HepG2 (cell line): Measurements from ENCODE around the gene RASGRP2. TPM values are rescaled to one million over a fixed set of nuclear protein-coding genes. Genes with fewer than 3 reads are reported as not detected.
A peak's percentile ranks its signal among the peaks of the same experiment; 100 is the strongest.

Source experiments
- CENPT ChIP-seq: sonication (generic); formaldehyde crosslinking; IDR thresholded peaks from 2 replicates; pipeline ENCODE4 v1.8.0; 2022; ENCODE audit warnings: low read depth, mild to moderate bottlenecking, moderate library complexity, missing genetic modification reagents
- FOSL2 ChIP-seq: sonication (generic); formaldehyde crosslinking; IDR thresholded peaks from 2 replicates; pipeline ENCODE4 v1.4.0; 2020; ENCODE audit warnings: missing genetic modification reagents
- GATAD1 ChIP-seq: IDR thresholded peaks from 2 replicates; pipeline ENCODE4 v1.6.1; 2016; ENCODE audit warnings: missing genetic modification reagents, missing compliant biosample characterization
- HNF4G ChIP-seq, 2 experiments: sonication (generic) in 1 of 2; formaldehyde crosslinking in 1 of 2; IDR thresholded peaks; 2 replicates each; pipeline versions ENCODE4 v1.4.0 to v1.6.1; 2011 to 2020; ENCODE audit warnings: borderline replicate concordance in 2 of 2, low read depth in 2 of 2, mild to moderate bottlenecking in 2 of 2, low read length in 1 of 2, missing genetic modification reagents in 1 of 2, moderate library complexity in 1 of 2
- IRF2 ChIP-seq: IDR thresholded peaks from 2 replicates; pipeline ENCODE4 v1.6.1; 2018; ENCODE audit warnings: missing genetic modification reagents, missing compliant biosample characterization
- MAFK ChIP-seq, 2 experiments: IDR thresholded peaks in 1 of 2; conservative IDR thresholded peaks in 1 of 2; 2 replicates each; pipeline ENCODE4 v1.6.1; 2011; ENCODE audit warnings: improper control_type of control experiment in 2 of 2, low read length in 2 of 2
- MIER2 ChIP-seq: IDR thresholded peaks from 2 replicates; pipeline ENCODE4 v1.6.1; 2016; ENCODE audit warnings: missing biosample characterization, missing genetic modification reagents
- MIXL1 ChIP-seq: IDR thresholded peaks from 2 replicates; pipeline ENCODE4 v1.6.1; 2016
- NONO ChIP-seq, 2 experiments: fragments of 450-650 bp in 1 of 2; sonication (generic) in 1 of 2; formaldehyde crosslinking in 1 of 2; IDR thresholded peaks in 1 of 2; conservative IDR thresholded peaks in 1 of 2; 2 replicates each; pipeline versions ENCODE4 v1.6.1 to v1.8.0; 2017 to 2022; ENCODE audit warnings: mild to moderate bottlenecking in 1 of 2, missing genetic modification reagents in 1 of 2, moderate library complexity in 1 of 2
- NR2F2 ChIP-seq: IDR thresholded peaks from 2 replicates; pipeline ENCODE4 v1.6.1; 2012; ENCODE audit warnings: low read depth, inconsistent platforms, borderline replicate concordance
- TAF15 ChIP-seq: fragments of 200-400 bp; formaldehyde crosslinking; IDR thresholded peaks from one replicate; pipeline ENCODE4 v1.6.1; 2018; ENCODE audit warnings: mild to moderate bottlenecking, low read depth, low read length; ENCODE audit not compliant: poor library complexity, severe bottlenecking
- ZNF121 ChIP-seq: sonication (generic); formaldehyde crosslinking; IDR thresholded peaks from 2 replicates; pipeline ENCODE4 v1.5.0; 2020; ENCODE audit warnings: mild to moderate bottlenecking, missing genetic modification reagents
- ZNF317 ChIP-seq: sonication (generic); formaldehyde crosslinking; IDR thresholded peaks from 2 replicates; pipeline ENCODE4 v1.5.0; 2020; ENCODE audit warnings: mild to moderate bottlenecking, missing genetic modification reagents
- ZNF724P ChIP-seq: sonication (generic); formaldehyde crosslinking; IDR thresholded peaks from 2 replicates; pipeline ENCODE4 v1.8.0; 2022; ENCODE audit warnings: missing genetic modification reagents, borderline replicate concordance
- ZNF781 ChIP-seq: sonication (generic); formaldehyde crosslinking; IDR thresholded peaks from 2 replicates; pipeline ENCODE4 v1.5.1; 2020; ENCODE audit warnings: borderline replicate concordance, mild to moderate bottlenecking, missing genetic modification reagents; ENCODE audit errors: not compliant biosample characterization
- polyA plus RNA-seq, 8 experiments: library from polyadenylated mRNA; depleted of rRNA in 3 of 8; stranded (reverse) in 7 of 8; unstranded in 1 of 8; fragments of >200 nt; fragmentation: Illumina TruSeq in 4 of 8; extraction: Trizol in 4 of 8; gene quantifications; 2 replicates each; pipeline versions ENCODE4 v1.2.1 to v1.2.3, GENCODE V29; 2011 to 2016; ENCODE audit warnings: low read depth in 4 of 8, missing spikeins in 1 of 8, mixed read lengths in 1 of 8; ENCODE audit not compliant: insufficient read depth in 1 of 8
- total RNA-seq, 5 experiments: library from RNA; depleted of rRNA; stranded (reverse); fragments of >200 nt; fragmentation: Illumina TruSeq; extraction: Trizol; gene quantifications; 2 replicates each; pipeline ENCODE4 v1.2.3, GENCODE V29; 2016; ENCODE audit warnings: low read depth in 1 of 5
- TF ChIP-seq, protein P1 (sequence below), 2 experiments: IDR thresholded peaks; 2 replicates each; pipeline ENCODE4 v1.6.1; 2011 to 2012; ENCODE audit warnings: low read length in 2 of 2, borderline replicate concordance in 1 of 2, low read depth in 1 of 2, mild to moderate bottlenecking in 1 of 2, moderate library complexity in 1 of 2
- TF ChIP-seq, protein P2 (sequence below): sonication (generic); formaldehyde crosslinking; IDR thresholded peaks from 2 replicates; pipeline ENCODE4 v1.4.0; 2020; ENCODE audit warnings: missing genetic modification reagents
- TF ChIP-seq, protein P3 (sequence below): sonication (generic); formaldehyde crosslinking; IDR thresholded peaks from 2 replicates; pipeline ENCODE4 v1.5.0; 2020; ENCODE audit warnings: missing genetic modification reagents

The RASGRP2 gene
- total and polyA plus RNA-seq, 2 of the 13 experiments (the other 11 are each of a cell fraction or from before 2014, with no cell fraction given), result 0.61 TPM; not detected in 1

DNA sequence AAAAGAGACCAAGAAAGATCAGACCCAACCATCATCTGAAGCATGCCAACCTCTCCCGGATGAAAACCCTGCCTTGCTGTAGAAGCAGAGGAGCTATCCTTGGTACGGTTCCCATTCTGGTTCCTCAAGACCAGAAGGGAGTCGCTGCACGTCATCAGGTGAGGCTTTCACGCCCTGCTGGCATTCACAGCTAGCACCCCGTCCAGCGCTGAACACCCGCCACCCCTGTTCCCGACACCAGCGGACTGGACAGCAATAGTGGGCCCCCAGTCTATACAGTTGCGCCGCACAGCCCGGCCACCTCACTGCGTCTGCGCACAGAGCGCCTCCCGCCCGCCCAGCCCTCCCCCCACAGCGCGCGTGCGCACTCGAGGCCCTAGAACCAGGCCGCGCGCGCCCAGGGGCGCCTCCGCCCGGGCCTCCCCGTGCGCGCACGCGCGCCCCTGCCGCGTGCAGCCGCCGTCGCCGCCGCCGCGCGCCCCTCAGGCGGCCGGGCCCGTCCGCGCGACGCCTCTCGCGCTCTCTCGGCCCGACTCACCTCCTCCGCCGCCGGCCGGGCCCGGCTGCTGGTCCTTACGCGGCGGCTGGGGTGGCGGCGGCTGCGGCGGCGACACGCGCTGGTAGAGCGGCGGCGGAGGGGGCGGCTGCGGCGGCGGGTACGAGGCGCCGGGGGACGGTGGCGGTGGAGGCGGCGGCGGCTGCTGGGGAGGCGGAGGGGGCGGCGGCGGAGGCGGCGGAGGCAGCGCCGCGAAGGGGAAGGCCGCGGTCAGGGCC lies 33.7 kb upstream of the RASGRP2 start (continued):
- TF ChIP-seq TAF15 (no peak), ZNF121 (peak; percentile 62; the same call in 1 of the 2 replicates), ZNF317 (CRISPR knock-in tag) (no peak), GATAD1 (CRISPR knock-in tag) (0 out of 2 replicates have a peak, but pooled peaks have one; percentile 44), IRF2 (CRISPR knock-in tag) (no peak), CENPT (CRISPR knock-in tag) (no peak), MIER2 (peak; percentile 67; the same call in 1 of the 2 replicates), NR2F2 (no peak), HNF4G (IDR thresholded peaks at IDR 0.05; ENCODE audit: borderline replicate concordance, low read depth, low read length) (no peak), HNF4G (CRISPR knock-in tag; IDR thresholded peaks at IDR 0.05; ENCODE audit: borderline replicate concordance, low read depth) (no peak), ZNF724P (CRISPR knock-in tag) (no peak), NONO (IDR thresholded peaks at IDR 0.05) (no peak), NONO (CRISPR knock-in tag; conservative IDR thresholded peaks at IDR 0.05) (no peak), FOSL2 (CRISPR knock-in tag) (0 out of 2 replicates have a peak, but pooled peaks have one; percentile 6), ZNF781 (CRISPR knock-in tag) (no peak), MAFK (conservative IDR thresholded peaks at IDR 0.05 in 1 of 2, IDR thresholded peaks at IDR 0.05 in 1 of 2; ENCODE audit: low read length in 2 of 2) (no peak), MIXL1 (CRISPR knock-in tag) (no peak)
- TF ChIP-seq, protein P1, sequence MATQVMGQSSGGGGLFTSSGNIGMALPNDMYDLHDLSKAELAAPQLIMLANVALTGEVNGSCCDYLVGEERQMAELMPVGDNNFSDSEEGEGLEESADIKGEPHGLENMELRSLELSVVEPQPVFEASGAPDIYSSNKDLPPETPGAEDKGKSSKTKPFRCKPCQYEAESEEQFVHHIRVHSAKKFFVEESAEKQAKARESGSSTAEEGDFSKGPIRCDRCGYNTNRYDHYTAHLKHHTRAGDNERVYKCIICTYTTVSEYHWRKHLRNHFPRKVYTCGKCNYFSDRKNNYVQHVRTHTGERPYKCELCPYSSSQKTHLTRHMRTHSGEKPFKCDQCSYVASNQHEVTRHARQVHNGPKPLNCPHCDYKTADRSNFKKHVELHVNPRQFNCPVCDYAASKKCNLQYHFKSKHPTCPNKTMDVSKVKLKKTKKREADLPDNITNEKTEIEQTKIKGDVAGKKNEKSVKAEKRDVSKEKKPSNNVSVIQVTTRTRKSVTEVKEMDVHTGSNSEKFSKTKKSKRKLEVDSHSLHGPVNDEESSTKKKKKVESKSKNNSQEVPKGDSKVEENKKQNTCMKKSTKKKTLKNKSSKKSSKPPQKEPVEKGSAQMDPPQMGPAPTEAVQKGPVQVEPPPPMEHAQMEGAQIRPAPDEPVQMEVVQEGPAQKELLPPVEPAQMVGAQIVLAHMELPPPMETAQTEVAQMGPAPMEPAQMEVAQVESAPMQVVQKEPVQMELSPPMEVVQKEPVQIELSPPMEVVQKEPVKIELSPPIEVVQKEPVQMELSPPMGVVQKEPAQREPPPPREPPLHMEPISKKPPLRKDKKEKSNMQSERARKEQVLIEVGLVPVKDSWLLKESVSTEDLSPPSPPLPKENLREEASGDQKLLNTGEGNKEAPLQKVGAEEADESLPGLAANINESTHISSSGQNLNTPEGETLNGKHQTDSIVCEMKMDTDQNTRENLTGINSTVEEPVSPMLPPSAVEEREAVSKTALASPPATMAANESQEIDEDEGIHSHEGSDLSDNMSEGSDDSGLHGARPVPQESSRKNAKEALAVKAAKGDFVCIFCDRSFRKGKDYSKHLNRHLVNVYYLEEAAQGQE (IDR thresholded peaks at IDR 0.05; ENCODE audit: borderline replicate concordance in 1 of 2, low read depth in 1 of 2, low read length in 2 of 2), result peak; percentile 9 to 68
- TF ChIP-seq, protein P2, sequence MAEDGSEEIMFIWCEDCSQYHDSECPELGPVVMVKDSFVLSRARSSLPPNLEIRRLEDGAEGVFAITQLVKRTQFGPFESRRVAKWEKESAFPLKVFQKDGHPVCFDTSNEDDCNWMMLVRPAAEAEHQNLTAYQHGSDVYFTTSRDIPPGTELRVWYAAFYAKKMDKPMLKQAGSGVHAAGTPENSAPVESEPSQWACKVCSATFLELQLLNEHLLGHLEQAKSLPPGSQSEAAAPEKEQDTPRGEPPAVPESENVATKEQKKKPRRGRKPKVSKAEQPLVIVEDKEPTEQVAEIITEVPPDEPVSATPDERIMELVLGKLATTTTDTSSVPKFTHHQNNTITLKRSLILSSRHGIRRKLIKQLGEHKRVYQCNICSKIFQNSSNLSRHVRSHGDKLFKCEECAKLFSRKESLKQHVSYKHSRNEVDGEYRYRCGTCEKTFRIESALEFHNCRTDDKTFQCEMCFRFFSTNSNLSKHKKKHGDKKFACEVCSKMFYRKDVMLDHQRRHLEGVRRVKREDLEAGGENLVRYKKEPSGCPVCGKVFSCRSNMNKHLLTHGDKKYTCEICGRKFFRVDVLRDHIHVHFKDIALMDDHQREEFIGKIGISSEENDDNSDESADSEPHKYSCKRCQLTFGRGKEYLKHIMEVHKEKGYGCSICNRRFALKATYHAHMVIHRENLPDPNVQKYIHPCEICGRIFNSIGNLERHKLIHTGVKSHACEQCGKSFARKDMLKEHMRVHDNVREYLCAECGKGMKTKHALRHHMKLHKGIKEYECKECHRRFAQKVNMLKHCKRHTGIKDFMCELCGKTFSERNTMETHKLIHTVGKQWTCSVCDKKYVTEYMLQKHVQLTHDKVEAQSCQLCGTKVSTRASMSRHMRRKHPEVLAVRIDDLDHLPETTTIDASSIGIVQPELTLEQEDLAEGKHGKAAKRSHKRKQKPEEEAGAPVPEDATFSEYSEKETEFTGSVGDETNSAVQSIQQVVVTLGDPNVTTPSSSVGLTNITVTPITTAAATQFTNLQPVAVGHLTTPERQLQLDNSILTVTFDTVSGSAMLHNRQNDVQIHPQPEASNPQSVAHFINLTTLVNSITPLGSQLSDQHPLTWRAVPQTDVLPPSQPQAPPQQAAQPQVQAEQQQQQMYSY (CRISPR knock-in tag), result no peak
- TF ChIP-seq, protein P3, sequence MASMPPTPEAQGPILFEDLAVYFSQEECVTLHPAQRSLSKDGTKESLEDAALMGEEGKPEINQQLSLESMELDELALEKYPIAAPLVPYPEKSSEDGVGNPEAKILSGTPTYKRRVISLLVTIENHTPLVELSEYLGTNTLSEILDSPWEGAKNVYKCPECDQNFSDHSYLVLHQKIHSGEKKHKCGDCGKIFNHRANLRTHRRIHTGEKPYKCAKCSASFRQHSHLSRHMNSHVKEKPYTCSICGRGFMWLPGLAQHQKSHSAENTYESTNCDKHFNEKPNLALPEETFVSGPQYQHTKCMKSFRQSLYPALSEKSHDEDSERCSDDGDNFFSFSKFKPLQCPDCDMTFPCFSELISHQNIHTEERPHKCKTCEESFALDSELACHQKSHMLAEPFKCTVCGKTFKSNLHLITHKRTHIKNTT (CRISPR knock-in tag), result no peak
